GM12873 (cell line): Measurements from ENCODE around the gene TBL2.

Source experiments
- TF ChIP-seq, protein P1 (sequence below): IDR thresholded peaks from 2 replicates; pipeline ENCODE4 v1.5.1; 2012; ENCODE audit warnings: low read depth, mild to moderate bottlenecking, moderate library complexity, low read length, control low read depth; ENCODE audit not compliant: insufficient read depth; ENCODE audit errors: missing control alignments

Gene TBL2

DNA sequence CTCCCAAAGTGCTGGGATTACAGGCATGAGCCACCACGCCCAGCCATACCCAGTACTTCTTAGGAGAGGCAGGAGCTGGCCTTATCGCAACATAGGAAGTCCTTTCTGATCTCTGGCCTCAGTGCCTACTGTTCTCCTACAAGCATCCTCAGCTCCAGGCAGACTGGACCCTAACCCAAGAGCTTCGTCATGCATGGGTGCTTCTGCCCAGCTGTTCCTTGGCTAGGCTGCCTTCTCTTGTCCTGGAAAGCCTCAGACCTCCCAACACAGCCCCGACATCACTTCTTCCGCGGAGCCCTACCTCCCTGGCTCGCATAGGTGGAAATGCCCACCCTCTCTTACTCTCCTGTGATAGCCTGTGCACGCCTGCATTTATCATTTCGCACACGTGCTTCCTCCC, 36.7 kb downstream of the TBL2 start:
- TF ChIP-seq, protein P1, sequence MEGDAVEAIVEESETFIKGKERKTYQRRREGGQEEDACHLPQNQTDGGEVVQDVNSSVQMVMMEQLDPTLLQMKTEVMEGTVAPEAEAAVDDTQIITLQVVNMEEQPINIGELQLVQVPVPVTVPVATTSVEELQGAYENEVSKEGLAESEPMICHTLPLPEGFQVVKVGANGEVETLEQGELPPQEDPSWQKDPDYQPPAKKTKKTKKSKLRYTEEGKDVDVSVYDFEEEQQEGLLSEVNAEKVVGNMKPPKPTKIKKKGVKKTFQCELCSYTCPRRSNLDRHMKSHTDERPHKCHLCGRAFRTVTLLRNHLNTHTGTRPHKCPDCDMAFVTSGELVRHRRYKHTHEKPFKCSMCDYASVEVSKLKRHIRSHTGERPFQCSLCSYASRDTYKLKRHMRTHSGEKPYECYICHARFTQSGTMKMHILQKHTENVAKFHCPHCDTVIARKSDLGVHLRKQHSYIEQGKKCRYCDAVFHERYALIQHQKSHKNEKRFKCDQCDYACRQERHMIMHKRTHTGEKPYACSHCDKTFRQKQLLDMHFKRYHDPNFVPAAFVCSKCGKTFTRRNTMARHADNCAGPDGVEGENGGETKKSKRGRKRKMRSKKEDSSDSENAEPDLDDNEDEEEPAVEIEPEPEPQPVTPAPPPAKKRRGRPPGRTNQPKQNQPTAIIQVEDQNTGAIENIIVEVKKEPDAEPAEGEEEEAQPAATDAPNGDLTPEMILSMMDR: no peak

DNA sequence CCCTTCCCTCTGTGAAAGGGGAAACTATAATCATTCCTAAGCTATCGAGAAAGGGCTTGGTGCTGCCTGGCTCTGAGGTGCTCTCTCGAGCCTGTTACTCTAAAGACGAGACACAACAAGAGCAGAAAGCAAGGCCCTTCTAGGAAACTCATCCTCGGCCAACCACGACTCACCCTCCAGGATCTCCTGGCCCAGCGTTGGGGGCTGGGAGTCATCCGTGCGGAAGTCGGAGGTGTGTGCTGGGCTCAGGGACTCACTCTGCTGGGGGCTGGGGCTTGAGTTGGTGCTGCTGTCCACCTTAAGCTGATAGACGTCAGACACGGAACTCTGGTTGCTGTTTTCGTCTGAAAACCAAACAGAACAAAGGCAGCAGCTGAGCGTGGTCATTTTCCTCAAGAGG, 38.7 kb downstream of the TBL2 start:
- TF ChIP-seq, protein P1: no peak

DNA sequence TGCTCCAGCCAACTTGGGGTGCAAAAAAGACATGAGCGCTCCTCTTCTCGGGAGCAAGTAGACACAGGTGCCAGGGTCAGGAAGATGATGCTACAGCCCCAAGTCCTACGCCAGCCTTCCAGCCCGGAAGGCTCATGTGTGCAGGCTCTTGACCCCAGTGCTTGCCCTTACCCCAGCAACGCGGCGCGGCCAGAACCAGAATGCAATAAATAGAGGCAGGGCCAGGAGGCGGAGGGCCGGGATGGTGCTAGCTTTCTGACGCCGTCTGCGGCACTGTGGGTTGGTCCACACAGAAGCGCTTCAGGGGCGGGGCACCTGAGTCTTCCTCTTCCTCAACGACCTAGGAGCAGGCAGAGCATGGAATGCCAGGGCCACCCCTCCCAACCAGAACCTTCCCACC, 41.3 kb downstream of the TBL2 start:
- TF ChIP-seq, protein P1: no peak

DNA sequence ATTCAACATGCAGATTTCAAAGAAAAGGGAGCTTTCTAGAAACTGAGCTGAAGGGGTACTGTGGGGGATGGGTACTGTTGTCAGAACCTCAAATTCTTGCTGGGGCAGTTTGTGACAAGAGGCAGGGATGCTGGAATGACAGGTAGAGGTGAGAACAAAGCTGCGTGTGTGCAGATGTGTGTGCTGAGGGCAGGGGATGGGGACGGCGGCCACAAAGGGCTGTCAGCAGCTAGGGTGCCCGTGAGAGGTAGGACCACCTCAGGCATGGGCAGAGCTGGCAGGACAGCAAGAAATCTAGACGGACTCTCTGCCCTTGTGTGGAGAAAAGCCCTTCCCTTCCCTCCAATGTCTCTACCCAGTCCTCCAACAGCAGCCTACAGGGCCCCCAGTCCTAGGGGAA, 41.9 kb downstream of the TBL2 start:
- TF ChIP-seq, protein P1: no peak

DNA sequence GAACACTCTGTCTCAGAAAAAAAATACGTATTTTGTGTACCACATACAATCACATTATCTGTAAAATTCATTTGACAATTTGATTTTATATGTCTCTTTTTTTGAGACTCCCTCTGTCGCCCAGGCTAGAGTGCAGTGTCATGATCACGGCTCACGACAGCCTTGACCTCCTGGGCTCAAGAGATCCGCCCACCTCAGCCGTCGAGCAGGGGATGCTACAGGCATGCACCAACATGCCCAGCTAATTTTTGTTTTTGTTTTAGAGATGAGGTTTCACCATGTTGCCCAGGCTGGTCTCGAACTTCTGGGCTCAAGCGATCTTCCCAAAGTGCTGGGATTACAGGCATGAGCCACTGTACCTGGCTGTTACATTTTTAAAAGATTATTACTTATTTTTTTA, 44.6 kb downstream of the TBL2 start:
- TF ChIP-seq, protein P1: no peak

DNA sequence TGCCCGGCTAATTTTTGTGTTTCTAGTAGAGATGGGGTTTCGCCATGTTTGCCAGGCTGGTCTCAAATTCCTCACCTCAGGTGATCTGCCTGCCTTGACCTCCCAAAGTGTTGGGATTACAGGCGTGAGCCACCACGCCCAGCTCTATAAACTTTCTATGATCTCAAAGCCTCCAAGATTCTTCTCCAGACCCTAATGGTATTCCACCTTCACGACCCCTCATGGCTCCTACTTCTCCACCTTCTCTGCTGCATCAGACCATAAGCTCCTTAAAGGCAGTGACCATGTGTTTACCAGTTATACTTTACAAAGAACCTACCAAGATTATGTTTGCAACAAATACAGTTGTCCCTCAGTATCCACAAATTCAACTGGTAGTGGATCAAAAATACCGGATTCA, 46.2 kb downstream of the TBL2 start:
- TF ChIP-seq, protein P1: no peak

DNA sequence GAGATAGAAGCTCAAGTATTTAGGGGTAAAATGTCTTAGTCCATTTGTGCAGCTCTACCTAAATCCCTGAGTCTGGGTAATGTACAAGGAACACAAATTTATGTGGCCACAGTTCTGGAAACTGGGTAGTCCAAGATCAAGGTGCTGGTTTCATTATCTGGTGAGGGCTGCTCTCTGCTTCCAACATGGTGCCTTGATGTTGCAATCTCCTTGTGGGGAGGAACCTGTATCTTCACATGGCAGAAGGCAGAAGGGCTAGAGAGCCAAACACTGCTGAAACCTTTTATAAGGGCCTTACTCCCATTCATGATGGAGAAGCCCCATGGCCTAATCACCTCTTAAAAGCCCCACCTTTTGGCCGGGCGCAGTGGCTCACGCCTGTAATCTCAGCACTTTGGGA, 47.6 kb downstream of the TBL2 start:
- TF ChIP-seq, protein P1: no peak
